OCI-LY7 (cell line): ENCODE data around the gene RAB1B. TPM values are rescaled to one million over a fixed set of nuclear protein-coding genes. Genes with fewer than 3 reads are reported as not detected.

Source experiments
- BruUV-seq: library from RNA; stranded (reverse); fragments of 400-500 nt; replicated peaks from 2 replicates; lab custom pipeline; 2021; lab: Mats Ljungman, UMichigan
- CTCF ChIA-PET: fragments of 300-600 bp; sonication (Branson Sonifier 250); formaldehyde crosslinking; loops from one replicate; lab custom pipeline; 2022; ENCODE audit warnings: antibody characterized with exemption; ENCODE audit not compliant: unreplicated experiment; lab: Charles Lee
- POLR2A ChIA-PET: fragments of 300-600 bp; sonication (Branson Sonifier 250); formaldehyde crosslinking; loops from one replicate; lab custom pipeline; 2022; ENCODE audit warnings: antibody characterized with exemption; lab: Charles Lee
- DNase-seq: peaks from one replicate; pipeline ENCODE4 v3.0.0-alpha.2; 2015; ENCODE audit warnings: low spot score
- H2AFZ ChIP-seq: fragments of 200-600 bp; sonication (generic), shearing (Covaris generic); 2 replicates; pipeline ENCODE4 v1.6.1; 2014; ENCODE audit warnings: mild to moderate bottlenecking, antibody characterized with exemption, low read length, moderate library complexity
- H3K27ac ChIP-seq: fragments of 200-600 bp; sonication (generic); 2 replicates; pipeline ENCODE4 v1.5.1; 2014; ENCODE audit warnings: mixed run types, low read depth, mild to moderate bottlenecking, moderate library complexity, low read length, inconsistent platforms; ENCODE audit not compliant: poor library complexity, severe bottlenecking
- H3K36me3 ChIP-seq: fragments of 200-600 bp; sonication (generic); 2 replicates; pipeline ENCODE4 v1.6.1; 2014; ENCODE audit warnings: mild to moderate bottlenecking, antibody characterized with exemption, low read length, moderate library complexity, mixed read lengths; ENCODE audit not compliant: insufficient read depth
- H3K4me1 ChIP-seq: fragments of 200-600 bp; sonication (generic); 2 replicates; pipeline ENCODE4 v1.5.1; 2014; ENCODE audit warnings: mild to moderate bottlenecking, low read length; ENCODE audit not compliant: insufficient read depth, poor library complexity, severe bottlenecking
- H3K4me2 ChIP-seq: fragments of 200-600 bp; sonication (generic); 2 replicates; pipeline ENCODE4 v1.6.1; 2014; ENCODE audit warnings: mild to moderate bottlenecking, low read length
- H3K4me3 ChIP-seq: fragments of 200-600 bp; sonication (generic); 2 replicates; pipeline ENCODE4 v1.5.1; 2014; ENCODE audit warnings: mild to moderate bottlenecking, low read depth, low read length; ENCODE audit not compliant: poor library complexity, severe bottlenecking
- H3K79me2 ChIP-seq: fragments of 200-600 bp; sonication (generic); 2 replicates; pipeline ENCODE4 v1.6.1; 2016; ENCODE audit warnings: low read depth, mild to moderate bottlenecking, low read length, moderate library complexity, mixed read lengths; ENCODE audit not compliant: insufficient read depth
- H3K9me2 ChIP-seq: fragments of 200-600 bp; sonication (generic); 2 replicates; pipeline ENCODE4 v1.6.1; 2016; ENCODE audit warnings: mild to moderate bottlenecking, low read length, mixed read lengths; ENCODE audit not compliant: insufficient read depth
- H3K9me3 ChIP-seq: fragments of 200-600 bp; sonication (generic); 2 replicates; pipeline ENCODE4 v1.6.1; 2014; ENCODE audit warnings: mild to moderate bottlenecking, mixed run types, low read length, mixed read lengths
- H4K20me1 ChIP-seq: fragments of 200-600 bp; sonication (generic); 2 replicates; pipeline ENCODE4 v1.6.1; 2014; ENCODE audit warnings: mild to moderate bottlenecking, antibody characterized with exemption, low read length, moderate library complexity, mixed read lengths; ENCODE audit not compliant: insufficient read depth
- CTCF ChIP-seq: fragments of 200-600 bp; sonication (generic); conservative IDR thresholded peaks from 2 replicates; pipeline ENCODE4 v1.5.1; 2014; ENCODE audit warnings: mild to moderate bottlenecking, antibody characterized with exemption, low read length, moderate library complexity, mixed read lengths
- EZH2phosphoT487 ChIP-seq: fragments of 200-600 bp; sonication (generic); IDR thresholded peaks from 2 replicates; pipeline ENCODE4 v1.6.1; 2018; ENCODE audit warnings: low read depth, borderline replicate concordance, mild to moderate bottlenecking, mixed run types, antibody characterized with exemption, low read length, moderate library complexity, mixed read lengths
- intact Hi-C: fragments of 100-400 bp; cut with micrococcal nuclease; formaldehyde crosslinking; loops from one replicate; pipeline ENCODE4 v1.10.0; 2022; ENCODE audit not compliant: unreplicated experiment
- total RNA-seq, 2 experiments: library from RNA; depleted of rRNA in 1 of 2; stranded (reverse); fragments of >200 nt in 1 of 2; shearing (Covaris generic) in 1 of 2; gene quantifications; 2 replicates each; pipeline ENCODE4 v1.2.3, GENCODE V29; 2014 to 2022

Gene RAB1B
- total RNA-seq, 2 experiments from 2014 or later, result 77.7 to 81.8 TPM

GRCh38 chr11:66247295-66247694 lies 21.1 kb upstream of the RAB1B start:
- H3K79me2 ChIP-seq, result no peaks in the 10 kb centered on the region
- intact Hi-C loops, result no loop called here
- no peaks in the 10 kb centered on the region for H3K4me1 ChIP-seq
- DNase-seq, result no peak
- no TSS peak for BruUV-seq
- no peak overlapping the region for H3K27ac ChIP-seq
- TF ChIP-seq CTCF, result no peak
- no peak for TF ChIP-seq EZH2phosphoT487
- ChIA-PET CTCF (no interaction called here), POLR2A (no interaction called here)
- no peaks in the 10 kb centered on the region for H3K36me3 ChIP-seq
- H3K4me2 ChIP-seq, result no peak overlapping the region
- H3K4me3 ChIP-seq, result no peak overlapping the region
- H4K20me1 ChIP-seq, result no peaks in the 10 kb centered on the region
- no peaks in the 10 kb centered on the region for H3K9me2 ChIP-seq
- no peak overlapping the region for H2AFZ ChIP-seq
- no peaks in the 10 kb centered on the region for H3K9me3 ChIP-seq

GRCh38 chr11:66247801-66248200 lies 20.6 kb upstream of the RAB1B start:
- no peak for DNase-seq

GRCh38 chr11:66248903-66249302 lies 19.5 kb upstream of the RAB1B start:
- no peaks in the 10 kb centered on the region for H4K20me1 ChIP-seq
- no peak overlapping the region for H3K4me3 ChIP-seq
- ChIA-PET CTCF (no interaction called here), POLR2A (no interaction called here)
- H2AFZ ChIP-seq, result no peak overlapping the region
- H3K79me2 ChIP-seq, result no peaks in the 10 kb centered on the region
- no TSS peak for BruUV-seq
- no peak overlapping the region for H3K27ac ChIP-seq
- no peaks in the 10 kb centered on the region for H3K36me3 ChIP-seq
- no peaks in the 10 kb centered on the region for H3K4me1 ChIP-seq
- no peak overlapping the region for H3K4me2 ChIP-seq
- no peaks in the 10 kb centered on the region for H3K9me3 ChIP-seq
- DNase-seq, result no peak
- intact Hi-C loops, result no loop called here
- H3K9me2 ChIP-seq, result no peaks in the 10 kb centered on the region
- TF ChIP-seq EZH2phosphoT487 (no peak), CTCF (no peak)

More at GRCh38 chr11:66247801-66248200, 20.6 kb upstream of the RAB1B start:
- H3K79me2 ChIP-seq, result no peaks in the 10 kb centered on the region
- no peak for TF ChIP-seq CTCF
- no peak for TF ChIP-seq EZH2phosphoT487
- no TSS peak for BruUV-seq
- intact Hi-C loops, result no loop called here
- no peaks in the 10 kb centered on the region for H4K20me1 ChIP-seq
- H3K4me1 ChIP-seq, result no peaks in the 10 kb centered on the region
- no peaks in the 10 kb centered on the region for H3K9me2 ChIP-seq
- H3K4me2 ChIP-seq, result no peak overlapping the region
- H2AFZ ChIP-seq, result no peak overlapping the region
- no peak overlapping the region for H3K4me3 ChIP-seq
- POLR2A ChIA-PET, result no interaction called here
- CTCF ChIA-PET, result no interaction called here
- H3K36me3 ChIP-seq, result no peaks in the 10 kb centered on the region
- no peak overlapping the region for H3K27ac ChIP-seq
- no peaks in the 10 kb centered on the region for H3K9me3 ChIP-seq
